Skeletal muscle cell (primary cell): ENCODE results near the gene KRT79.

Source experiments
- DNase-seq: peaks from one replicate; pipeline ENCODE4 v3.0.0-alpha.2; 2010; ENCODE audit warnings: low read depth
- H3K4me3 ChIP-seq: 2 replicates; pipeline ENCODE4 v1.5.1; 2011; ENCODE audit warnings: low read depth, mild to moderate bottlenecking, control low read depth, low read length, moderate library complexity

The KRT79 gene

GRCh38 chr12:52836491-52837412, 2.6 kb upstream of the KRT79 start:
- no peak overlapping the region for H3K4me3 ChIP-seq
- no peak for DNase-seq

GRCh38 chr12:52836042-52836466, 1.9 kb upstream of the KRT79 start:
- H3K4me3 ChIP-seq = no peak overlapping the region
- peak; percentile 33 for DNase-seq

DNA sequence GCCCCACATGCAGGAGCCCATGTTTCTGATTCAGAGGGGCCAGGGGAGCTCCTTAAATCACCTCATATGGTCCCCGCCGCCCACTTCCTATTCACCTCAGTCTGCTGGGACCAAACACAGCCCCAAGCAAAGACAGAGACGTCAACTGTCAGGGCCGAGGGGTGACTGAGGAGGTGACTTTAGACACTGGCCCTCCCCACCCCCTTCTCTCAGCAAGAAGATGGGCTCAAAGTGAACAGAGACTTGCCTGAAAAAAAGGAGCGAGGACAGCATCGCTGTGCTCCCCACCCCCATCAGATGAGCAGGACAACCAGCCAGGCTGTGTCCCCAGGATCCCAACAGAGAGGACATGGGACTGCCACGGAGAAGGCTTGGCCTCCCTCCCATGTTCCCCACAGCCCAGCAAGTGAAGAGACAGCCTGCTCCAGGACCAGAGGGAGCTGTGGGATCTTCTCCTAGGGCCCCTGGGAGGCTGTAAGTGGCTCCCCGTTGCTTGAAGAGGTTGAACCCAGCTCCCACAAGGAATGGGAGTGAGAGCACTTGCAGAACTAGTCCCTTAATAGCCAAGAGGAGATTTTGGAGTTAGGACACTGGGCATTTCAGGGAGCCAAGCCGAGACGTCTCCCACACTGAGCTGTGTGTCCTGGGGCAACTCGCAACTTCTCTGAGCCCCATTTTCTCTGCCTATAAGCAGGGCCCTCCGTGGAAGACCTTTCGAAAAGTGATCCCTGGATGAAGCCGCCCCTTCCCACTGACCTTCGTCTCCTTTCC, 1.3 kb upstream of the KRT79 start:
- no peak for DNase-seq
- H3K4me3 ChIP-seq = no peak overlapping the region

DNA sequence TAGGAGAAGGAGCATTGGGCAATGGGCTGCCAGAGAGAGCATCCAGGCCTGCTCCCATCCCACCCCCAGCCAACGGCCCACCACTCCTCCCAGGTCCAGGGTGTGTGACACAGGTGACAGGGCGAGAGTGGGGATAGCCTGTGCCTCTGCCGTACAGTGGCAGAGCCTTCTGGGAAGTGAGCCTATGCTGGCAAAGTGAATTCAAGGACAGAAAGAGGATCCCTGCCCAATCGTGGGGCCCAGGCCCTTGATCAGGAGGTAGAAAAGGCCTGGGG, 553 bp upstream of the KRT79 start:
- DNase-seq = no peak
- no peak overlapping the region for H3K4me3 ChIP-seq

DNA sequence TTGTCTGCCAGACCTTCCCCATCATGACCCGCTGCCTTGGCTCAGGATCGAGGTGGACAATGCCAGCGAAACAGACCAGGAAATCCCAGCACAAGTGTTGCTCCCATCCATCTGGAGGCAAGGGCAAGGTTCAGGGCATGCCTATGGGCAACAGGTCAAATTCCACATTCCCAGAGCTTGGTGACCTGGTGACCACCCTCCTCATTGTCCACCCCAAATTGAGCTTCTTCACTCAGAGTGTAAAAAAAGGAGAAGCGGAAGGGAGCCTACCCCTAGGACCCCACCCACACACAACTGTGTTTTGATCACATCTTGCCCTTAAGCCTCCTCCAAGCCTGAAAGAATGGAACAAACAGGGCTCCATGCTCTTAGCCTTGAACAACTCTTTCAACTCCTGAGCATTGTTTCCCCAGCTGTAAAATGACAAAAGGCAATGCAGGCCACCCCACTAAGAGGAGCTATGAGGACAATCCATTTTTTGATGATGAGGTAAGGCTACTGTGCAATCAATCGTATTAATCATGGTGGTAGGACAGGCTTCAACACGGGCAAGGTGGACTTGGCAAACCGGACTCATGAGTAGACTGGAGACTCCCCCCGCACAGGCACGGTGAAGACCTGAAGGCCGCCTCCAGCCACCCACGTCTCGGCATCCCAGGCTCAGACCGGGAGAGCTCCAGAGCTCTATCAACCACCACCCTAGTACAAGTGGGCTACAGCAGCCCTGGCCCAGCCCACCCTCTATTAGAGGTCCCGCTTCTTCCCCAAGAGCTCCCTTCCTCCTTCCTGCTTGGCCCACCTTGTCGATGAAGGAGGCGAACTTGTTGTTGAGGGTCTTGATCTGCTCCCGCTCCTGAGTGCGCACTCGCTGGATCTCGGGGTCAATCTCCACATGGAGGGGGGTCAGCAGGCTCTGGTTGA, 866 bp downstream of the KRT79 start:
- no peak overlapping the region for H3K4me3 ChIP-seq
- no peak for DNase-seq

DNA sequence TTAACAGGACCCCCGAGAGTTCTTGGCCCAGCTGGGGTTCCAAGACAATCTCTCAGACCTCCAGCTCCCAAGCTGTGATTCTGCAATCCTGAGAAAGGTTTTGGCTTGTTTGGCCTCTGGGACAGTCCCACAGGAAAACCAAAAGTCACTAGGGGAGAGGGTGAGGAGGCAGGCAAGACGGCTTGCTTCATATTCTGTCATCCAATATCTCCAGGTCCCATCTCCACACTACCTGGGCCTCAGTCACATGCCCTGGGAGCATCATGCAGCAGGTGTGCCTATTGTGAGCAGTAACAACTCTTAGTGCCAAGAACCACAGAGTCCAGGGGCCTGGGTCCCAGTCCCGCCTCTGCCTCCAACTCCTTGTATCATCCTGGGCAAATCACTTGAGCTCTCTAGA, 1.7 kb downstream of the KRT79 start:
- DNase-seq = no peak
- no peak overlapping the region for H3K4me3 ChIP-seq

DNA sequence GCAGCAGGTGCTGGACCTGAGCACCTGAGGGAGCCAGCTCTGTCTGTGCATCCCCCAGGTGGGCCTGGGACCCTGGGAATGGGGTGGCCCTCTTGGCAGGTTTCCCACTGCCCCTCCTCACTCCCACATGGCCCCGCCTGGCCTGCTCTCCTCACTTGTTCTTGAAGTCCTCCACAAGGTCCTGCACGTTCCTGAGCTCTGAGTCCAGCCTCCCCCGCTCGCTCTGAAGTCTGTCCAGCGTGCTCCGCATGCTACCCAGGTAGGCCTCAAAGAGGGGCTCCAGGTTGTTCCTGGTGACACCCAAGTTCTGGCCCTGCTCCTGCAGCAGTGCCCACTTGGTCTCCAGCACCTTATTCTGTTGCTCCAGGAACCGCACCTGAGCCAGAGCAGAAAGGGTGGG, 2.9 kb downstream of the KRT79 start:
- DNase-seq = no peak
- no peak overlapping the region for H3K4me3 ChIP-seq

- DNase-seq = no peak
- no peak overlapping the region for H3K4me3 ChIP-seq
Measured at GRCh38 chr12:52829986-52830770, 3.9 kb downstream of the KRT79 start.

GRCh38 chr12:52828591-52829021, 5.5 kb downstream of the KRT79 start:
- DNase-seq = no peak
- H3K4me3 ChIP-seq = no peak overlapping the region

GRCh38 chr12:52828156-52828555, 6.0 kb downstream of the KRT79 start:
- no peak overlapping the region for H3K4me3 ChIP-seq
- no peak for DNase-seq

- H3K4me3 ChIP-seq = no peak overlapping the region
- no peak for DNase-seq
Measured at GRCh38 chr12:52827499-52828090, 6.5 kb downstream of the KRT79 start.

- H3K4me3 ChIP-seq = no peak overlapping the region
- no peak for DNase-seq
Measured at GRCh38 chr12:52826611-52827498, 7.3 kb downstream of the KRT79 start.

GRCh38 chr12:52825961-52826360, 8.2 kb downstream of the KRT79 start:
- DNase-seq = no peak
- H3K4me3 ChIP-seq = no peak overlapping the region

- DNase-seq = no peak
- no peak overlapping the region for H3K4me3 ChIP-seq
Measured at GRCh38 chr12:52824741-52825410, 9.2 kb downstream of the KRT79 start.

DNA sequence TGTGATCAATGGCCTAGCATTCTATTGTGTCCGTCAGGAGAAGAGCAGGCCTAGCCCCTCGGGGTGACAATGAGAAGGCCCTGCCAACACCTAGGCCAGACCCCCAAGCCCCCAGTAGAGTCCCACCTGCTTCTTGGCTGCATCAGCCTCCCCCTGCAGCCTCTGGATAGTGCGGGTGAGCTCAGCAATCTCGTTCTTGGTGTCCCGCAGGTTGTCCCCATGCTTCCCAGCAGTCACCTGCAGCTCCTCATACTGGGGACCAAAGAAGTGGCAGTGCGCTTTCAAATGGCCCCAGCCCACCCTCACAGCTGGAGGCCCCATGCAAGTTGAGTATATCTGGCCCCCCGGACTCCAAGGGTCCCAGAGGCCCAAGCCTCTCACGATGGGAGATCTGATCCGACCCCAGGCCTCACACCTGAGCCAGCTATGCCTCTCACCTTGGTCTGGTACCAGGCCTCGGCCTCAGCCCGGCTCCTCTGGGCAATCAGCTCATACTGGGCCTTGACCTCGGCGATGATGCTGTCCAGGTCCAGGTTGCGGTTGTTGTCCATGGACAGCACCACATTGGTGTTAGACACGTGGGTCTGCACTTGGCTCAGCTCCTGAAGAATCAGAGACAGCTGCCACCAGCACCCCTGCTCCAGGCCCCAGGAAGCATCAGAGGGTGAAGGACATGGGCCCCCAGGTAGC, 10.2 kb downstream of the KRT79 start:
- no peak overlapping the region for H3K4me3 ChIP-seq
- DNase-seq = no peak

DNA sequence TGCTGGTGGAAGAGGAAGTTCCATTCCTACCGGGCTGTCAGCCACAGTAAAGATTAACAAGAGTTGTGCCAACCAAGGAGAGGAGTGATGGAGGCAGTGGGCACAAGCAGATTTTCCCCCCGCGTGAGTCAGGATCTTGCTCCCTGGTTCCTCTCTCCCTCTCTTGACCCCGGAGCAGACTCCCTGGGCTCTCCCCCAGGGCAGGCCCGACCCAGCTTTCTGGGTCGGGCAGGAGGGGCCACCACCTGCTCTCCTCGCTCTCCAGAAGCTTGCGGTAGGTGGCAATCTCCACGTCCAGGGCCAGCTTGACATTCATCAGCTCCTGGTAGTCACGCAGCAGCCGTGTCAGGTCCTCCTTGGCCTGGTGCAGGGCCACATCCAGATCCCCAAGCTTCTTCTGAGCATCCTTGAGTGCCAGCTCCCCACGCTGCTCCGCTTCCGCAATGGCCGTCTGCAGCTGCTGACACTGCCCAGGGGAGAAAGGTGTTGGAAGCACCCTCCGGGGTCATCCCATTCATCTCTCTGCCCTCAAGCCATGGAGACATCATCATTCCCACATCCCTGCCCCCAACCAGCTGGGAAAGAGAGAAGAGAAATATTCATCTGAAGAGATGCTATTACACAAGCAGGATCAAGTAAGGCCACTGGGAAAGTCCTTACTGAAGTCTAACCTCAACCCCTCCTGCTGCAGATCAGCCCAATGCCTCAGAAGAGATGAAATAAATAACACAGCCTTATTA, 11.2 kb downstream of the KRT79 start:
- no peak overlapping the region for H3K4me3 ChIP-seq
- no peak for DNase-seq
